GM18517 (cell line): Measurements from ENCODE around the gene PLPP1.

Experiments
- ATAC-seq: cut with Tn5 transposase; IDR thresholded peaks from one replicate; pipeline ENCODE4 v1.9.1; 2021; ENCODE audit warnings: mild to moderate bottlenecking, moderate library complexity; ENCODE audit not compliant: unreplicated experiment

PLPP1 gene

GRCh38 chr5:55534436-55535198 is at the start of gene PLPP1:
Gene PLPP1, minus strand, starts transcription at chr5:55534964. Its CDS starts 335 bp downstream, at chr5:55534629.
- peak; percentile 66 for ATAC-seq

GRCh38 chr5:55583578-55583977 is 48.8 kb upstream of the PLPP1 start:
- ATAC-seq, result no peak

GRCh38 chr5:55582256-55582655 is 47.5 kb upstream of the PLPP1 start:
- no peak for ATAC-seq

- ATAC-seq, result no peak
Measured at GRCh38 chr5:55580042-55580441, 45.3 kb upstream of the PLPP1 start.

- ATAC-seq, result no peak
Measured at GRCh38 chr5:55578771-55579170, 44.0 kb upstream of the PLPP1 start.

GRCh38 chr5:55577353-55578060 is 42.7 kb upstream of the PLPP1 start:
- no peak for ATAC-seq

- ATAC-seq, result no peak
Measured at GRCh38 chr5:55576661-55577060, 41.9 kb upstream of the PLPP1 start.

- ATAC-seq, result no peak
Measured at GRCh38 chr5:55575815-55576583, 41.2 kb upstream of the PLPP1 start.

GRCh38 chr5:55572600-55572999 is 37.8 kb upstream of the PLPP1 start:
- ATAC-seq, result no peak

- ATAC-seq, result no peak
Measured at GRCh38 chr5:55572020-55572419, 37.3 kb upstream of the PLPP1 start.

GRCh38 chr5:55570570-55570969 is 35.8 kb upstream of the PLPP1 start:
- ATAC-seq, result no peak

- ATAC-seq, result no peak
Measured at GRCh38 chr5:55570026-55570425, 35.3 kb upstream of the PLPP1 start.

- no peak for ATAC-seq
Measured at GRCh38 chr5:55569513-55569865, 34.7 kb upstream of the PLPP1 start.

GRCh38 chr5:55568654-55569512 is 34.1 kb upstream of the PLPP1 start:
- no peak for ATAC-seq

GRCh38 chr5:55564721-55565120 is 30.0 kb upstream of the PLPP1 start:
- peak; percentile 82 for ATAC-seq

- ATAC-seq, result no peak
Measured at GRCh38 chr5:55558484-55558883, 23.7 kb upstream of the PLPP1 start.

GRCh38 chr5:55557123-55557522 is 22.4 kb upstream of the PLPP1 start:
- ATAC-seq, result no peak

- no peak for ATAC-seq
Measured at GRCh38 chr5:55554585-55555202, 19.9 kb upstream of the PLPP1 start.

- no peak for ATAC-seq
Measured at GRCh38 chr5:55551904-55552303, 17.1 kb upstream of the PLPP1 start.

- no peak for ATAC-seq
Measured at GRCh38 chr5:55551358-55551757, 16.6 kb upstream of the PLPP1 start.
